Gastrocnemius medialis (tissue), 4 donors: Measurements from ENCODE around the gene LIPT2.

Experiments
- POLR2A ChIP-seq, 2 donors: fragments of 450-650 bp; IDR thresholded peaks; one replicate each; pipeline ENCODE4 v1.6.1; 2017; ENCODE audit warnings: antibody characterized with exemption in 2 of 2, mild to moderate bottlenecking in 2 of 2, moderate library complexity in 2 of 2
- TF ChIP-seq, protein P1 (sequence below), 5 experiments: fragments of 450-650 bp in 3 of 5; fragments of 200-600 bp in 2 of 5; sonication (generic) in 2 of 5; IDR thresholded peaks in 4 of 5; conservative IDR thresholded peaks in 1 of 5; 1 replicate in 4 of 5; 2 replicates in 1 of 5; pipeline ENCODE4 v1.5.1; 2016 to 2019; ENCODE audit warnings: antibody characterized with exemption in 5 of 5, mild to moderate bottlenecking in 3 of 5, moderate library complexity in 3 of 5

DNA sequence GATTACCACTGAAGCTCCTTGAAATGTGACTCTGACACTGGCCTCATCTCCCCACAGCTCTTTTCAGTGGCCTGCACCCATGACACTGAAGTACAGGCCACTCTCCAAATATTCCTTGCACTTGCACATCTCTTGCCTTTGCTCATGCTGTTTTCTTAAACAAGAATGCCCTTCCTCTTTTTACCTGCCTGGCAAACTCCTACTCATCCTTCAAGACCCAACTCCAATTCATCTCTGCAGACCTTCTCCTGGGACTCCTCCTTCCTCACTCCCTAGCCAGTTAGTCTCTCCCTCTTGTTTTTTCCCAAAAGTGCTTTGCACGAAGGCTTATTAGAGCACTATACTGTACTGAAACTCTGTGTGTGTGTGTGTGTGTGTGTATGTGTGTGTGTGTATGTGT is 28.8 kb downstream of the LIPT2 start:
- TF ChIP-seq, protein P1, sequence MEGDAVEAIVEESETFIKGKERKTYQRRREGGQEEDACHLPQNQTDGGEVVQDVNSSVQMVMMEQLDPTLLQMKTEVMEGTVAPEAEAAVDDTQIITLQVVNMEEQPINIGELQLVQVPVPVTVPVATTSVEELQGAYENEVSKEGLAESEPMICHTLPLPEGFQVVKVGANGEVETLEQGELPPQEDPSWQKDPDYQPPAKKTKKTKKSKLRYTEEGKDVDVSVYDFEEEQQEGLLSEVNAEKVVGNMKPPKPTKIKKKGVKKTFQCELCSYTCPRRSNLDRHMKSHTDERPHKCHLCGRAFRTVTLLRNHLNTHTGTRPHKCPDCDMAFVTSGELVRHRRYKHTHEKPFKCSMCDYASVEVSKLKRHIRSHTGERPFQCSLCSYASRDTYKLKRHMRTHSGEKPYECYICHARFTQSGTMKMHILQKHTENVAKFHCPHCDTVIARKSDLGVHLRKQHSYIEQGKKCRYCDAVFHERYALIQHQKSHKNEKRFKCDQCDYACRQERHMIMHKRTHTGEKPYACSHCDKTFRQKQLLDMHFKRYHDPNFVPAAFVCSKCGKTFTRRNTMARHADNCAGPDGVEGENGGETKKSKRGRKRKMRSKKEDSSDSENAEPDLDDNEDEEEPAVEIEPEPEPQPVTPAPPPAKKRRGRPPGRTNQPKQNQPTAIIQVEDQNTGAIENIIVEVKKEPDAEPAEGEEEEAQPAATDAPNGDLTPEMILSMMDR (IDR thresholded peaks at IDR 0.05 in 4 of 5, conservative IDR thresholded peaks at IDR 0.05 in 1 of 5): no peak
- no peak for TF ChIP-seq POLR2A (IDR thresholded peaks at IDR 0.05)
